Tibial artery (tissue), 4 donors: ENCODE data around the gene MZT1.

ENCODE experiments used
- DNase-seq, 2 donors: peaks; one replicate each; pipeline ENCODE4 v3.0.0-alpha.2; 2019
- H3K27ac ChIP-seq, 2 donors: fragments of 200-600 bp; sonication (generic) in 1 of 2; 1 replicate in 1 of 2; 2 replicates in 1 of 2; pipeline ENCODE4 v1.5.1; 2018 to 2019; ENCODE audit warnings: mild to moderate bottlenecking in 1 of 2
- H3K27me3 ChIP-seq, 2 donors: fragments of 200-600 bp; sonication (generic) in 1 of 2; one replicate each; pipeline versions ENCODE4 v1.5.1 to v1.6.0; 2016 to 2019
- H3K36me3 ChIP-seq, 3 donors: fragments of 200-600 bp; sonication (generic) in 2 of 3; one replicate each; pipeline ENCODE4 v1.5.1; 2016 to 2019; ENCODE audit warnings: mild to moderate bottlenecking in 2 of 3
- H3K4me1 ChIP-seq, 4 donors: fragments of 200-600 bp; sonication (generic) in 2 of 4; 1 replicate in 3 of 4; 2 replicates in 1 of 4; pipeline ENCODE4 v1.5.1; 2016 to 2019
- H3K4me3 ChIP-seq, 2 donors: fragments of 200-600 bp; sonication (generic) in 1 of 2; 1 replicate in 1 of 2; 2 replicates in 1 of 2; pipeline ENCODE4 v1.5.1; 2018 to 2019; ENCODE audit warnings: mild to moderate bottlenecking in 2 of 2
- H3K9me3 ChIP-seq, 3 donors: fragments of 200-600 bp; sonication (generic) in 1 of 3; one replicate each; pipeline ENCODE4 v1.5.1; 2016 to 2019
- intact Hi-C: fragments of 100-400 bp; cut with DNase I; formaldehyde crosslinking; loops from one replicate; pipeline ENCODE4 v1.15.0; 2023; ENCODE audit warnings: low total_unique reads
- TF ChIP-seq, protein P1 (sequence below), 2 experiments: fragments of 200-600 bp in 1 of 2; fragments of 450-650 bp in 1 of 2; IDR thresholded peaks; one replicate each; pipeline ENCODE4 v1.5.1; 2017 to 2019; ENCODE audit warnings: antibody characterized with exemption in 2 of 2, mild to moderate bottlenecking in 1 of 2, moderate library complexity in 1 of 2

Gene MZT1

DNA sequence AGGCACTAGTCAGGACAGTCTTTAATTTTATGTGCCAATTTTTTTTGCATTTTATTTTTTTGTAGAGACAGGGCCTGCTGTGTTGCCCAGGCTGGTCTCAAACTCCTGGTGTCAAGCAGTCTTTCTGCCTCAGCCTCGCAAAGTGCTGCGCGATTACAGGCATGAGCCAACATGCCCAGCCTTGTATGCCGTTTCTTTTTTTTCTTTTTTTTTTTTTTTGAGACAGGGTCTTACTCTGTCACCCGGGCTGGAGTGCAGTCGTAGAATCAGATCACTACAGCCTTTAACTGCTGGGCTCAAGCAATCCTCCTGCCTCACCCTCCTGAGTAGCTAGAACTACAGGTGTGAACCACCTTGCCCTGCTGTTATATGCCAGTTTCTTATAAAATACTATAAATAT lies 26.7 kb upstream of the MZT1 start:
- no peaks in the 10 kb centered on the region for H3K27me3 ChIP-seq
- no peaks in the 10 kb centered on the region for H3K4me1 ChIP-seq
- intact Hi-C loops: no loop called here
- DNase-seq: no peak
- H3K27ac ChIP-seq: no peak overlapping the region
- H3K9me3 ChIP-seq: no peaks in the 10 kb centered on the region
- TF ChIP-seq, protein P1, sequence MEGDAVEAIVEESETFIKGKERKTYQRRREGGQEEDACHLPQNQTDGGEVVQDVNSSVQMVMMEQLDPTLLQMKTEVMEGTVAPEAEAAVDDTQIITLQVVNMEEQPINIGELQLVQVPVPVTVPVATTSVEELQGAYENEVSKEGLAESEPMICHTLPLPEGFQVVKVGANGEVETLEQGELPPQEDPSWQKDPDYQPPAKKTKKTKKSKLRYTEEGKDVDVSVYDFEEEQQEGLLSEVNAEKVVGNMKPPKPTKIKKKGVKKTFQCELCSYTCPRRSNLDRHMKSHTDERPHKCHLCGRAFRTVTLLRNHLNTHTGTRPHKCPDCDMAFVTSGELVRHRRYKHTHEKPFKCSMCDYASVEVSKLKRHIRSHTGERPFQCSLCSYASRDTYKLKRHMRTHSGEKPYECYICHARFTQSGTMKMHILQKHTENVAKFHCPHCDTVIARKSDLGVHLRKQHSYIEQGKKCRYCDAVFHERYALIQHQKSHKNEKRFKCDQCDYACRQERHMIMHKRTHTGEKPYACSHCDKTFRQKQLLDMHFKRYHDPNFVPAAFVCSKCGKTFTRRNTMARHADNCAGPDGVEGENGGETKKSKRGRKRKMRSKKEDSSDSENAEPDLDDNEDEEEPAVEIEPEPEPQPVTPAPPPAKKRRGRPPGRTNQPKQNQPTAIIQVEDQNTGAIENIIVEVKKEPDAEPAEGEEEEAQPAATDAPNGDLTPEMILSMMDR (IDR thresholded peaks at IDR 0.05): no peak
- H3K4me3 ChIP-seq: no peak overlapping the region
- H3K36me3 ChIP-seq: peaks cover 33 to 71% (median 56%) of the 10 kb centered on the region in 3 donors

GRCh38 chr13:72751220-72751619 lies 23.8 kb upstream of the MZT1 start:
- TF ChIP-seq, protein P1 (IDR thresholded peaks at IDR 0.05): no peak

DNA sequence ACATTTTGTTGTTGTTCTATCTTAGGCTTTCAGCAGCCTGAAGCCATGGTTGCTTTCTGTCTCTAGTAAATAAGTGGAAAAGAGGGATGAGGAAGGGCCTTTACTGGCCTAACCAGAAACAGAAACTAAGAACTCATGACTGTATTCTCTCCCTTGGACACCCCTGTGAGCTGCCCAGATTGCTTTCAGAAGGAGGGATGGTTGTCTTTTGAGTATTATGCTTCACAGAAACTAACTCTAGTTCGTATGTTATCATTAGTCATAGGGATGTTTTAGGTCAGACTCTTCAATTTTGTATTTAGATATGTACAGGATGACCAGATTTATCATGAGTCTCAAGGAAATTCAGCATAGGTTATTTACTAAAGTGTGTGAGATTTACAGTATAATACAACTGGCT lies 17.8 kb upstream of the MZT1 start:
- Histone ChIP-seq H3K9me3 (no peaks in the 10 kb centered on the region), H3K27me3 (no peaks in the 10 kb centered on the region), H3K4me3 (no peak overlapping the region), H3K4me1 (no peaks in the 10 kb centered on the region), H3K36me3 (peaks cover 8 to 31% (median 9%) of the 10 kb centered on the region in 3 donors), H3K27ac (no peak overlapping the region)
- intact Hi-C loops: no loop called here
- TF ChIP-seq, protein P1 (IDR thresholded peaks at IDR 0.05): no peak
- DNase-seq: no peak

More at GRCh38 chr13:72751220-72751619, 23.8 kb upstream of the MZT1 start:
- Histone ChIP-seq H3K4me3 (no peak overlapping the region), H3K4me1 (no peaks in the 10 kb centered on the region), H3K9me3 (no peaks in the 10 kb centered on the region), H3K27me3 (no peaks in the 10 kb centered on the region), H3K36me3 (peaks cover 20 to 64% (median 35%) of the 10 kb centered on the region in 3 donors), H3K27ac (no peak overlapping the region)
- intact Hi-C loops: no loop called here
- no peak for DNase-seq

GRCh38 chr13:72740015-72740414 lies 12.6 kb upstream of the MZT1 start:
- H3K36me3 ChIP-seq: peaks cover 3 to 14% (median 12%) of the 10 kb centered on the region in 3 donors
- no peak overlapping the region for H3K27ac ChIP-seq
- TF ChIP-seq, protein P1 (IDR thresholded peaks at IDR 0.05): no peak
- H3K4me1 ChIP-seq: no peaks in the 10 kb centered on the region
- H3K9me3 ChIP-seq: no peaks in the 10 kb centered on the region
- no peak for DNase-seq
- intact Hi-C loops: no loop called here
- H3K4me3 ChIP-seq: no peak overlapping the region
- H3K27me3 ChIP-seq: no peaks in the 10 kb centered on the region

DNA sequence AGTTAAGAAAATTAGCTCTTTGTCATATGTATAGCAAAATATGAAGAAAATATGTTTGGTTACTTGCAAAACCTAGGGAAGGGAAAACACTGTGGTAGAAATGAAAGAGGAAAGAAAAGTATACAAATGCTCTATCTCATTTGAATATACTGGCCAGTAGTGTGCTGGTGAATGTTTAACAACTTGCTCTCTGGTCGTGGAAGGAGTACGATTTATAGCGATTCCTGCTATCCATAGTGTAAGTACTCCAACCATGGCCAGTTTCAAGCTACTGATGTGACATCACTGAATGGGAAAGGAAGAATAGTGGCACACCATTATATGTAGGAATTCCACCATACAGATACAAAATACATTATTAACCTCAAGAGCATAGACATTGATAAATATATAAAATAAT lies 9.6 kb upstream of the MZT1 start:
- intact Hi-C loops: no loop called here
- Histone ChIP-seq H3K4me1 (no peaks in the 10 kb centered on the region), H3K9me3 (no peaks in the 10 kb centered on the region), H3K36me3 (peaks cover 6 to 8% (median 7%) of the 10 kb centered on the region in 3 donors), H3K4me3 (no peak overlapping the region), H3K27ac (no peak overlapping the region), H3K27me3 (no peaks in the 10 kb centered on the region)
- TF ChIP-seq, protein P1 (IDR thresholded peaks at IDR 0.05): no peak
- no peak for DNase-seq

- no peak for DNase-seq
- TF ChIP-seq, protein P1 (IDR thresholded peaks at IDR 0.05): no peak
- Histone ChIP-seq H3K9me3 (no peaks in the 10 kb centered on the region), H3K27ac (peak overlapping the region; percentile 32 to 73), H3K27me3 (no peaks in the 10 kb centered on the region), H3K4me3 (peak overlapping the region; percentile 86 to 91), H3K4me1 (peaks cover 0 to 22% (median 15%) of the 10 kb centered on the region in 4 donors), H3K36me3 (peaks cover 0 to 1% (median 0%) of the 10 kb centered on the region in 3 donors)
- intact Hi-C loops: no loop called here
Measured at GRCh38 chr13:72728290-72728605, 819 bp upstream of the MZT1 start.
